Activated naive CD4-positive, alpha-beta T cell treated with anti-CD3 and anti-CD28 coated beads, Interleukin-2, amount 50 U/mL, for 16 hours (primary cell): ENCODE measurements around the gene GABRB2.

ENCODE experiments used
- DNase-seq: peaks from one replicate; pipeline ENCODE4 v3.0.0-alpha.2; 2020

The GABRB2 gene

DNA sequence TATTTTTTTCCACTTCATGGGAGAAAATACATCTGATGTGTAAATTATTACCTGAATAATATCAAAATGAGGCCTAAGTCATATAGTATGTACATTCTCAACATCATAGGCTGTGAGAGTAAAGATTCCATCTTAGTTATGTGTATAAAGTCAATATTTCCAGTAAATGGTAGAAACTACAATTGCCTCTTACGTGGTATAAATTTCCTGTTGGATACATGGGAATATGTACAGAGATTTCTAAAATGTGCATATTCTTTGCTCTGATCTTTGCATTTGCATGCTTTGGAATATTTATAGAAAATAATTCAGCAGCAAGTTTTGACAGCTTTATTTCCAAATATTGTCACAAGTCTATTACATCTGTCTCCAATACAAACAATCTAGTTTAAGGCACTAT, 78.8 kb downstream of the GABRB2 start:
- no peak for DNase-seq

DNA sequence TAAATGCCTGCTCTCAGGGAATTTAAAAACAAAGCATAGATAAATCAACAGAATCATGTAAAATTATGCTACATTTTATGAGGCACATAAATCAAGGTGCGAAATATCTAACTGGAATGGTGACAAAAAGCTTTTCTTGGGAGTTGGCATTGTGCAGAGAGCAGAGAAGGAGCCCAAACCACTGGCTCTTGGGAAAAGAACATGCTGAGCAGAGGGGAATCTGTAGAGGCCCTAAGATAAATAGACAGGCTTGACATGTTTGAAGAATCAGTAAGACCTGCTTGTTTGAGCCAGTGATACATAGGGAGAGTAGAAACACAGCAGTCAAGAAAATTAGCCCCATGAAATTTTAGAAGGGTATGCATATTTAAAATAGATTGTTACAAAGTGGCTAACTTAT, 85.8 kb downstream of the GABRB2 start:
- DNase-seq, result no peak

DNA sequence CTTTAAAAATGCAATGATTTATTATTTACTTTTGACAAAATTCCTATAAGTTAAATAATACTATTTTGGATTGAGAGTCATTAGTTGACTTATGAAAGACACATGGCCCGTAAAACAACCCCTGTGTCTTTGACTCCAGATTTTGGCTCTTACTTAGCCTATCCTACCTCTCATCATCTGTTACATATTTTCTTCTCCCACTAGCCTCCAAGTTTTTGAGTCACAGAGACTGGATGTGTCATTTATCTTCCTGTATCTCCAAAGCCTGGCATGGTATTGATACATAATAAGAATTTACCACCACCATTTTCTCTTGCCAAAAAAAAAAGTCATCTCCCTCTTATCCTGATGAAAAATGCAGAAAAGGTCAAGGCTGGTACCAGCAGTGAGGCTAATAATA, 99.9 kb downstream of the GABRB2 start:
- DNase-seq, result no peak

DNA sequence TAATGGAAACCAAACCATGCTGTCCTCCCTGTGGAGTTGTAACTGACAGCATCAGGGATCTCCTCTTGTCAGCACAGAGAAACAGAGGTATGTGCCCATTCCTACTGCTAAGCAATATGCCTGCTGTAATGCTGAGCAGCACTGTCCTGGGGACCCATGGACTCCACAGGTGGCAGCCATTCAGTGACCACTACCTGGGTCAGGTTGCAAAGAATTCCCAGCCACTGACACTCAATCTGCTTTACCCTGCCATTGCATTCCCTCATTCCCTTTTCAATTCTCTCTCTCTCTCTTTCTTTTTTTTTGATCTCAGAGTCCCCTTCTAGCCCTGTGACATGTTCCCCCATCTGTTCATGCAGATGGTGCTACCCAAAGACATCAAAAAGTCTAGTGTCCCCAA, 104.1 kb downstream of the GABRB2 start:
- no peak for DNase-seq

DNA sequence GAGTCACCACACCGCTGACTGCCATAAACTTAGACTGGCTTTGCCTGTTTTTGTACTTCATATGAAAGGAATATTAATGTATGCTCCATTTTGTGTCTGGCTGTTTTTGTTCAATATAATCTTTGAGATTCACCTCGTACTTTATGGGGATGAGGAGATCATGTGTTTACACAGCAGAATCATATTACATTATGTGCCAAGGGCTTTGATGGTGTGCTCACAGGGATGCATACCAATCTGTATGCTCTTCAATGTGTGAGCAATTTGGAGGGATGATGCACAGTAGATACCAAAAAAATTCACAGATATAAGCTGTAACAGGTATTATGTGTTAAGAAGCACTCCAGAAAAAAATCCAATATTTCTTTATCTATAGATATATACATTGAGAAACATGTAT, 113.7 kb downstream of the GABRB2 start:
- no peak for DNase-seq

DNA sequence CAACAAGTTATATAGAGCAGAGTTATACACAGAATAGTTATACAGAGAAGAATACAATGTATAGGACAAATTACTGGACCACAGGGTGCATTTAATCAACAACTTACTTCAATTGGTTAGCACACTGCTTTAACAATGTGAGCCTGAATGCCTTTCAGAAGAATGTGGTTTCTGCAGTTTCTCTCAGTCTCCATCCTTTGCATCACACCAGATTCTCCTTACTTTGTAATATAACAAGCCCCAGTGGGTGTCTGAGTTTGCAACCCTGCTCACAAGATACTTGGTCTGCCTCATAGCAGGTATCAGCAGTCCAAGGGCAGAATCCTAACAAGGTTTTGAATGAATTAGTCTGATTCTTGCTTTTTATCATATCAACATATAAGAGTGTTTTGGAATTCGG, 114.6 kb downstream of the GABRB2 start:
- DNase-seq, result no peak

DNA sequence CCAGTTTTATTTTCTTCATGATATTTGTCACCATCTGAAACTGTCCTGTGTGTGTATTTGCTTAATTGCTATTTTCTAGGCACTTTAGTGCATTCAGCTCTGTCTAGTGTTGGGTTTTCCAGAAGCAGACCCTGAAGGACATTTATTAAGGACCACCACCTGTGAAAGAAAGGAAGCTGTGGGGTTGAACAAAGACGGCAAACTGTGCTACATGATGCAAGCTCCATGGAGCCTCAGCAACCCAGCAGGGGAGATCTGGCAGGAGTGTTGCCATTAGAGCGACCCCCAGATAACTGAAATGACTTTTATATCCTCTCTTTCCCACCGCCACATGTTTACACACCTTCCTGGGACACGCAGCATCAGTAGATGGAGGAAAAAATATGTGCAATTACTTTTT, 125.5 kb downstream of the GABRB2 start:
- DNase-seq, result no peak

DNA sequence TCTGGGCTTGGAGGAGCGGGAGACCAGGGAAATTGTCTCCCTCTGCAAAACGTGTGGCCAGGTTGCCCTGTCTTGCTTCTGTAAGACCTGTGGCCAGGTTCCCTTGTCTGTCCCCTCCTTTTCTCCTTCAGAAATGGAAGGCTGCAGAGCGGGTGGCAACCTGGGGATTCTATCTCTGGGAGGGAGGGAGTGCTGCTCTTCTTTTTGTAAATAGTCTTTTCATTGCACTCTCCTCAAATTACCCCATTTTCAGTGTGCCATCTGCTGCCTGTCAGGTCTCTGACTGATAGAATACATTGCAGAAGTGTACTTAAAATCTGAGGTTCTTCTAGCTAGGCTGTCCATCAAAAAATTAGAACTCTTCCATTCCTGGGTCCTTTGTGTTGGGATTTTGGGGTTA, 126.0 kb downstream of the GABRB2 start:
- DNase-seq, result no peak

DNA sequence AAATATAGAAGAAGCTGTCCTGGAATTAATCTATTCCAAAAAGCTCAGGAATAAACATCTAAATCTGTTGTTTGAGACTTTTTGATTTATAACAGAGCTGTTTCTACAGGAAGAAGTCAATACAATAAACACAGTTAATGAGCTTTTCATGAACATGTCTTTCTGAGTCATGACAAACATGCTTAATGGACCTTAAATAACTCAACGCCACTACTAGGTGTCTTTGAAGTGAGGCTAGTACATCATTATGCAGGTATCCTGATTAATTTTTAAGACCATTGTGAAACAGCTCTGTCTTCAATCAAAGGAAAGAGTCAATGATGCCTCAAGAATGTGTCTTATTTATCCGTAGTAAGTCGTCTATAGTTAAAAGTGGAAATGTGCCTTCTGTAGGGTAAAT, 131.6 kb downstream of the GABRB2 start:
- no peak for DNase-seq

DNA sequence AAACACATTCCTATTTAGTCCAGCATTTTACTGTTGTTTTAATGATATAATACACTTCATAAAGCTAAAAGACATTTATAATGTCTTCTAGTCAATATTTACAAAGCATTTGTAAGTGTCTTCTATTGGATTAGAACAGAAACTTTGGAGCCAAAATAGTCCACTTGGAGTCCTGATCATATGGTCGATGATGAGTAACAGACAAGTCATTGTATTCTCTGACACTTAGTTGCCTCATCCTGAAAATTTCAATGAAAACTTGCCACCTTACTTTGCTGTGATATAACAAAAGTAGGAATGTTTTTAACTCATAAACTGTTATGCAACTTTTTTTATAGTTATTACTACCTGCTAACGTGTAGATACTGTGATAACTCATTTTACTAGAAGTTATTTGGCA, 132.5 kb downstream of the GABRB2 start:
- no peak for DNase-seq

DNA sequence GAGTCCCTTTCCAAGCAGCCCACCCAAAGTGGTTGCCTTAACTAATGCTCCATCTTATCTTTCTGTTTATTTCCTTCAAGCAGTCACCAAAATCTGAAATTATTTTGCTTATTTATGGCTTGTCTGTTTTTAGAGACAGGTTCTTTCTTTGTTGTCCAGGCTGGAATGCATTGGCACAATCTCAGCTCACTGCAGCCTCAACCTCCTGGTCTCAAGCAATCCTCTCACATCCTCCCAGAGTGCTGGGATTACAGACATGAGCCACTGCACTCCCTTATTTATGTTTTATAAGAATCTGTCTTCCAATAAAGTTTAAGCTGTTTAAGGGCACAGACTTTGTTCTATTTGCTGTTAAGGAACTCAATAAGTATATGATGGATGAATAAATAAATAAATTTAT, 133.7 kb downstream of the GABRB2 start:
- DNase-seq, result no peak

DNA sequence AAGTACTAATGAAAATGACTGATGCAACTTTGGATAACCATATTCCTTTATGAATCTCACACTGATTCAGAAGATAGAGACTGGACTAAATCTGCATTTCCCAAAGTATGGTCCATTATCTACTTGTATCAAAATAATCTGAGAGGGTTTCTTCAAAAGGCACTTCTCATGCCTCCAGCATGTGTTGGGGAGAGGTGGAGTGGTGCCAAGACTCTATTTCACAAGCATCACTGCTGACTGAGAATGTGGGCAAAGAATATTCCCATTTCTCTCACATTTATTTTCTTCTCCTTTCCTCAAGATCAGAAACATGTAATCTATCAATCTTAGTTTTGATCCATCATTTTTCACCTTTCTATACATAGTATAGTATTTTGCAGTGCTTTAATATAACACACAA, 135.4 kb downstream of the GABRB2 start:
- no peak for DNase-seq

DNA sequence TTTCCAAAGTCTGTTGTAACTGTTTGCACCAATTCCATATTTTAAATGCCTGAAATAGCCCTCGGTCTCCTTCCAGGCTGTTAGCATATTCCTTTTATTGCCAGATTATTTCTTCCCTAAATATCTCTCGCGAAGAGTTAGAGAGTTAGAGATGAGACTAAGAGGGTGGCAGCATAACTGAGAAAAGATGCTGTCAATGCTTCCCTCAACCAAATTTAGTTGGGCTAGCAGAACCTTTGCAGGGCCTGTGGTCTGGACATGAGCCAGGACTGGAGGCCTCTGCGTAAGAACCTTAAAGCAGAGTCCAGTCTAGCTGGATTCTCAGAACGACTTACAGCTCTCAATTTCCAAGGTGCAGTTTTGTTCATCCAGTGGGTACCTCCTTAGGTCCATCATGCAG, 135.9 kb downstream of the GABRB2 start:
- DNase-seq, result no peak

DNA sequence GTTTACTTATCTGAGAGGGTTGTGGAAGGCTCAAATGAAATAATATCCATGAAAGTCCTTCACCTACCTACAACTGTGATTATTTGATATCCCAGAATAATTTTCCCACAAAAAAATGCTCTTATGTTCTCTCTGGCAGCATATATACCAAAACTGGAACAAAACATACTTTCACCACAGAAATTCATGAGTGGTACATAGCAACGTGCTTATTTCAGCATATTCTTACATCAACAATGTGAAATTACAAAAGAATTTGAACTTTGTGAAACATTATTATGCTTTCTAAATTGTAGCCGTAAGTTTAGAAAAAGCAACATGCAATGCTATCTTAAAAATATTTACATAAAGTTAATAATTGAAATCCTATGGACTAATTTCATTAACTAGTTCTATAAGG, 137.1 kb downstream of the GABRB2 start:
- no peak for DNase-seq

DNA sequence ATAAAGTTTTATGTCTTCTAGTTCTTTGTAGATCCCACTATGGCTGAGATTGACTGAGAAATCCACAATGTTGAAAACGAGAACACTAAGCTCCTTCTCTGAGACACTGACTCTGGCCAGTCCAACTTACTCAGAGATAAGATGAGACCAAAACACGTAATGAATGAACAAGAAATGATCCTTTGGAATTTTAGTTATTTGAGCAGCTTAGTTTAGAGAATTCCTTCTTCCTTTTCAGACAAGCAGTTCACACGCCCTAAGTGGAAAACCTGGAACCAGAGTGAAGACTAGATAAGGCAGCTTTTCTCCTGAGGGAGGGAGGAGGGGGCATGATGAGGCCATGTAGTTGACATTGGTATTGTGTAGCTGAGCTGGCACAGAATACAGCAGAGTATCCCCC, 139.6 kb downstream of the GABRB2 start:
- DNase-seq, result no peak

DNA sequence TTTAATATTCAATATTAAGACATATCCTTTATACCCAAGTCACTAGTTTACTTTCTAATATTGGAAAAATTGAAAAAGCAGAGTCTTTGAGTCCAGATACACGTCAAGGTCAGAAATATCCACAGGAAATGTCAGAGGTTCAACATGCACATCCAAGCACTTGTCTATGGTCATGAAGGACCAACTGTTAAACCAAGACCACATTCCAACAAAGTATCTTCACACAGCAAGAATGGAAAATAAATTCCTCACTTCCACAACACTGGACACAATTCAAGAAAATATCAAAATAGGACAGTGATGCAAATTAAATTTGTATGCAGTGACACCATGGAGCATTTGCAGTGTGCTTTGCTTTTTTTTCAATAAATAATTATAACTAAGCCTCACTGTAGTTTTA, 142.5 kb downstream of the GABRB2 start:
- no peak for DNase-seq

DNA sequence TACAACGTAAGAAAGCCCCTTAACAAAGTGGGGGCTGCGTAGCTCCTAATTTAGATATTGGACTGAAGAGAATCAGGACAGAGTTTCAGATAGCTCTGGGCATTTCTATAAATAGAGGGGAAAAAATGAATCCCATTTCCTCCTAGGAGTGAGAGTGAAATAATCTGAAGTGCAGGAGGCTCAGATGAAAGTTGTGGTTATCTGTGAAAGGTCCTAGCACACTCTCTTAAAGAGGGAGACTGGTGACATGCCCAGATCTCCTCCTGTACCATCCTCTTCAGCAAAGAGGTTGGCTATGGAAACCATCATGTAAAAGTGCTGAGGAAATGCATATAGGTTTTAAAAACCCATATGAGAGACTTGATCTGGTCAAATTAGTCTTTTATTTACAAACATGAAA, 143.4 kb downstream of the GABRB2 start:
- DNase-seq, result no peak

DNA sequence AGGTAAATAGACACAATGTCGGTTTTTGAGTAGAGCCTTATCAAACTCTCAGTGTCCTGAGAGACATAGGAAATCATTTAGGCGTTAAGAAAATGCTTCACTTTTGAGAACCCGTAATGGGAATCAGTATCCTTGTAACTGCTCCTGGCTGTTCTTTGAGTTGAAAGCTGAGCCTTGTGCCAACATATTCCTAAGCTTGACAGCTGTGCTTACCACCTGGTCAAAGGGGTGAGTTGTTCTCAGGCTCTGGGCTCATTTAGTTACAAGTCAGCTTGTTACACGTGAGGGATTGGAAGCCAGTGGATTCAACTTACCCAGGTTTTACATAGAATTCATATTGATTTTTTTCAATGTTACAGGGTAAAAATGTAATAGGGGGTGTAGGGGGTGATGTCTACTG, 145.9 kb downstream of the GABRB2 start:
- DNase-seq, result no peak

DNA sequence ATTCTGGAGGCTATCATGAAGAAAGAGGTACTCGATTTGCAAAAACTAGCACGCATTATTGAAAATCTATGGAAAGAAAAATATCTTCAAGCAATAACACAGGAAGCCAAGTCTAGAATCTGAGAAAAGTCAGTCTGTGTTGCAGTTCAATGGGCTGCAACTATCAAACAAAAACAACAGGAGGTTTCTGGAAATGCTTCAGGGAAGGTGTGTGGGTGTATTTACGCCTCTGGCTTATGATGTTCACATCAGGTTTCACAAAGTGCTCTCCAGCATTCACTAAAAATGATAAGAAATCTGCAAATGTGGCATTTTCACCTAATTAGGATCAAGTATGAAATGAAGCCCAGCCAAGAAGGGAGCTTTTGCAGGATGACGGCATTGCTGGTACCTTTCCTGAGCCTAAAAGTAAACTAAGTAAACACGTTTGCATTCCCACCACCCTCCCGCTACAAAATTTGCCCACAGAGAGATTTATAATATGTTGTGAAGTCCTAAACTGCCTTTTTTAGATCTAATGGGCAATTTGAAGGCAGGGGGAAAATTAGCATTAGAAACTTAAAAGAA, 146.4 kb downstream of the GABRB2 start:
- DNase-seq, result no peak

DNA sequence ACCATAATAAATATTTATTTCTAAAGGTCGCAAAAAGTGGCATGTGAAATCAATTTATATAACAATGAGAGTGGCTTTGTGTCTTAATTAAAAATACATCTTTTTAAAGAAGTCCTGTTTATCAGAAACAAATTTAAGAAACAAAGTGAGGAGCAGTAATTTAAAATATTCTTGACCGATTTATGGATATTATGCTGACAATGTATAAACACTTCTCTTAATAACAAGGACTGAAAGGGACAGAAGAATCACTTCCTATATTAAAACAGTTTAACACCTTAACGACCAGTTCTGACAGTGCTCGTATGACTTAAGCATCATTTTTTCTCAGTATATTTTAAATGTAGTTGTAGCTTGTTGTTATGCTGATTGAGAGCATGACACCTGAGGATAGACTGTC, 149.1 kb downstream of the GABRB2 start:
- no peak for DNase-seq

DNA sequence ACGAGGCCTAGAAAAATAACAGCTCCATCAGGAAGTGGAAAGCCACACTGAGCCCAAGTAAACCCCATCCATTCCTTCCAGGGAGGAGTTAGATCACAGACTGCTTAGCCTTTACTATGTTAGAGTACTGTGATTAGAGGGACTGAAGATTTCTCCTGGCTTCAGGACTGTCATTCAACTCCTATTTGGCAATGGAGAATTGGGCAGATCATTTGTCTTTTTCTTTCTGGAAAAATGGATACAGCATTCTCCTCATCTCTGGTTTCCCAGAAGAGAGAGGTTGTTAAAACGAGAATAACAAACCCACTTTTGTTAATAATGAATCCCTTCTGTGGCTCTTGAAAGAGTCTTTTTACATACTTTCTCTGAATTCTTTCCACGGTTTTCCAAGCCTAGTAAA, 150.4 kb downstream of the GABRB2 start:
- no peak for DNase-seq

DNA sequence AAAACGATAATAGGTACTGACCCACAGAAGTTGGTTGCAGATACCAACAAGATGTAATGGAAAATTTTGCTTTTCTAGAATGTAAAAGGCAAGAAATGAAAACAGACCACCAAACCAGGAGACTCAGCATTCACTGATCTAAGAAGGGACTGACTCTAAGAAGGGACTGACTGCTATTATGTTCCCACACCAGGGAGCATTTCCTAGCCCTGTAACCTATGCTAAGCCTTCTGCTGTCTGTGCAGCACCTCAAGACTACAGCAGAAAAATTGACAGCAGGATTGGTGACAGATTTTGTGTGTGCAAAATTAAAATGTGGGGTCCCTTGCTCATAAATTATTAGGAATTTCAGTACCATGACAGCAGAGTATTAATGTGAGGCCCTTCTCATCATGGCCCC, 154.8 kb downstream of the GABRB2 start:
- no peak for DNase-seq

DNA sequence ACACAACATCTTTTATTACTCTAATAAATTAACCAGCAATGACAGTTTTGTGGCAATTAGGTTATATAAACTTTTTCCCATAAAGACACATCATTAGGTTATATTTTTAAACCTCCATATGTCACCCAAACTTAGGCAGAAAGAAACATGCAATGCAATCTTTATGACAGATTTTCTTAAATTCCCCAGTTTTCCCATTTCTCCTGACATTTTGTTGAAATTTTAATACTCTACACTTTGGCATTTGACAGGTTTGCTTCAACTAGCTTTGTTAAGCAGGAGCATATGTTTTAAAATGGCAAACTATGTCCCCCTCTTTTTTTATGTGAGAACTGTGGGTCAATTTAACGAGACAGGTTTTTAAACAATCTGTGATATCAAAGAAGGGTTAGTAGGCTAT, 155.5 kb downstream of the GABRB2 start:
- DNase-seq, result no peak

DNA sequence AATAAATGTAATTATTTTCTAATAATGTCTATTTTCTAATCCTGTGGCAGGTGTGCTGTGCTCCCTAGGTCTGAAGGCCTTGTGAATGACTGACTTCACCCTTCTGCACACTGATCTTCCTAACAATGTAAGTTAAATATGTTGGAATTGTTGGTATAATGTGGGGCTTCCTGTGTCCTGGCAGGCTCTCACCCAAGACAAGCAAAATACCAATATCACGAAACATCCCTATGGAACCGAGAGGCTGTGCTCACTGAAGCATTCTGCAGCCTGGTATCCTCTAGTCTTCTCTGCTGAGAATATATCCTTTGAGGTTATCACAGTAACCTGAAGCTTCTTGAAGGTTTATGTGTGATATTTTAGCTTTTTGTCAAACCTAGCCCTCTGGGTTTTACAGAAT, 159.4 kb downstream of the GABRB2 start:
- no peak for DNase-seq

DNA sequence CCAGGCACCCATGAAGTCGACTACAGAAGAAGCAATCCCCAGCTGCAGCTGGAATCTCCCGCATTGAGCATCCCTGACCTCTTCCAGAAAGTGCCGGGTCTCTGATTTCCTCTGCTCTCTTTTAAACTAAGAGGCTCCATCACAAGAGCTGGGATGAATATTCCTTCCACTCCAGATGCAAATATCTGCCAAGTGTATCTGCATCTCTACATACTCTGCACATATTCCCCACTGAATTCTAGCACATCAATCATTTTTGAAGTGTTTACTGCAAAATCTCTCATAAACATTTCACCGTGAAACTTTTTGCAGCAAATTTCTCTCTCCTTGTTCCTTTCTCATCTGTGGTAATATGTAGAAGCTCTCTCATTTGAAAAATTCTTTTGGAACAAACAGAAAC, 161.5 kb downstream of the GABRB2 start:
- DNase-seq, result no peak

DNA sequence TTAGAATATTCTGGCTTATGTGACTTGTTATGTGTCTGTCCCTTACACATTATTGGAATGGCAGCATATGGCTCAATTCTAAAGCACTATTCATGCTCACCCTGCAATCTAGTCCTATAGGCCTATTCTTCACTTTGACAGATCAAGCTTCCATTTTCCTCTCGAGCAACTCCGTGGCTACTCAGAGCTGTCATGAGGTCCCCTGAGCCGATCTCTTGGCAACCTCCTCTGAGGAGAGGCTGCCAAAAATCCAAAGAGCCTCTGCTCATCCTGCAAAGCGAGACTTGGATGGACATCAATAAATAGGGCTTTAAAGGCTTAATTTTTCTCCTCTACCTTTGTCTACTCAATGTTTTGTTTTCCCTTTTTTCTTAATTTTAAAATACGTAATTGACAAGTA, 163.8 kb downstream of the GABRB2 start:
- DNase-seq, result no peak
